ENCODE results near the gene DPP6. TPM values are rescaled to one million over a fixed set of nuclear protein-coding genes. Genes with fewer than 3 reads are reported as not detected.

Gene DPP6
- total RNA-seq, 1 experiment from 2014 or later, result not detected

DNA sequence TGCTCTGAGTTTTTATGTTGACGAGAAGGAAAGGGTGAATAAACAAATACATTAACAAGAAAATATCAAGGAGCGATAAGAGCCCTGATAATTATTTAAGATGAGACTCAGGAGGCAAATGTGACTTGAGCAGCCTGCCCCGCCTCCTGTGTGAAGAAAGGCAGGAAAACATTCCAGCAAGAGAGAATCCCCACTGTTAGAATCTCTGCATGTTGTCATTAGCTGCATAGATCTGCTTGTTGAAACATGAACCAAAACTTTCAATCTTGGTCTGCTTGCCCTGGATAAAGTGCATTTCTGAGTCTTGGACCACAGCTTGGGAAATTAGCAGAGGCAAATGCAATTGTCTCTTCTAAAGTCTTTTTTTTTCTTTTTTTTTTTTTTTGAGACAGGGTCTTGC lies 120.0 kb downstream of the DPP6 start:
- Histone ChIP-seq H3K4me3 (ENCODE audit: low read depth in 2 of 2, low read length in 2 of 2) (no peak overlapping the region), H3K4me1 (ENCODE audit: control insufficient read depth, insufficient read depth, low read length) (no peaks in the 10 kb centered on the region), H3K9me3 (ENCODE audit: control insufficient read depth, insufficient read depth, low read depth, low read length) (no peaks in the 10 kb centered on the region), H3K27me3 (ENCODE audit: control insufficient read depth, insufficient read depth, low read length) (no peaks in the 10 kb centered on the region), H3K27ac (ENCODE audit: low read length) (no peak overlapping the region), H3K36me3 (ENCODE audit: control insufficient read depth, insufficient read depth, low read length) (no peaks in the 10 kb centered on the region)
- TF ChIP-seq SIN3A (IDR thresholded peaks at IDR 0.05; ENCODE audit: borderline replicate concordance, insufficient read depth, low read depth, low read length), result no peak
- TF ChIP-seq, protein P1, sequence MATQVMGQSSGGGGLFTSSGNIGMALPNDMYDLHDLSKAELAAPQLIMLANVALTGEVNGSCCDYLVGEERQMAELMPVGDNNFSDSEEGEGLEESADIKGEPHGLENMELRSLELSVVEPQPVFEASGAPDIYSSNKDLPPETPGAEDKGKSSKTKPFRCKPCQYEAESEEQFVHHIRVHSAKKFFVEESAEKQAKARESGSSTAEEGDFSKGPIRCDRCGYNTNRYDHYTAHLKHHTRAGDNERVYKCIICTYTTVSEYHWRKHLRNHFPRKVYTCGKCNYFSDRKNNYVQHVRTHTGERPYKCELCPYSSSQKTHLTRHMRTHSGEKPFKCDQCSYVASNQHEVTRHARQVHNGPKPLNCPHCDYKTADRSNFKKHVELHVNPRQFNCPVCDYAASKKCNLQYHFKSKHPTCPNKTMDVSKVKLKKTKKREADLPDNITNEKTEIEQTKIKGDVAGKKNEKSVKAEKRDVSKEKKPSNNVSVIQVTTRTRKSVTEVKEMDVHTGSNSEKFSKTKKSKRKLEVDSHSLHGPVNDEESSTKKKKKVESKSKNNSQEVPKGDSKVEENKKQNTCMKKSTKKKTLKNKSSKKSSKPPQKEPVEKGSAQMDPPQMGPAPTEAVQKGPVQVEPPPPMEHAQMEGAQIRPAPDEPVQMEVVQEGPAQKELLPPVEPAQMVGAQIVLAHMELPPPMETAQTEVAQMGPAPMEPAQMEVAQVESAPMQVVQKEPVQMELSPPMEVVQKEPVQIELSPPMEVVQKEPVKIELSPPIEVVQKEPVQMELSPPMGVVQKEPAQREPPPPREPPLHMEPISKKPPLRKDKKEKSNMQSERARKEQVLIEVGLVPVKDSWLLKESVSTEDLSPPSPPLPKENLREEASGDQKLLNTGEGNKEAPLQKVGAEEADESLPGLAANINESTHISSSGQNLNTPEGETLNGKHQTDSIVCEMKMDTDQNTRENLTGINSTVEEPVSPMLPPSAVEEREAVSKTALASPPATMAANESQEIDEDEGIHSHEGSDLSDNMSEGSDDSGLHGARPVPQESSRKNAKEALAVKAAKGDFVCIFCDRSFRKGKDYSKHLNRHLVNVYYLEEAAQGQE (IDR thresholded peaks at IDR 0.05; ENCODE audit: insufficient read depth in 1 of 2, low read depth in 2 of 2, low read length in 1 of 2), result no peak
- TF ChIP-seq TCF7L2 (IDR thresholded peaks at IDR 0.05; ENCODE audit: low read depth, low read length), result no peak
- TF ChIP-seq POLR2AphosphoS5 (IDR thresholded peaks at IDR 0.05; ENCODE audit: low read depth, low read length), result no peak
- TF ChIP-seq, protein P2, sequence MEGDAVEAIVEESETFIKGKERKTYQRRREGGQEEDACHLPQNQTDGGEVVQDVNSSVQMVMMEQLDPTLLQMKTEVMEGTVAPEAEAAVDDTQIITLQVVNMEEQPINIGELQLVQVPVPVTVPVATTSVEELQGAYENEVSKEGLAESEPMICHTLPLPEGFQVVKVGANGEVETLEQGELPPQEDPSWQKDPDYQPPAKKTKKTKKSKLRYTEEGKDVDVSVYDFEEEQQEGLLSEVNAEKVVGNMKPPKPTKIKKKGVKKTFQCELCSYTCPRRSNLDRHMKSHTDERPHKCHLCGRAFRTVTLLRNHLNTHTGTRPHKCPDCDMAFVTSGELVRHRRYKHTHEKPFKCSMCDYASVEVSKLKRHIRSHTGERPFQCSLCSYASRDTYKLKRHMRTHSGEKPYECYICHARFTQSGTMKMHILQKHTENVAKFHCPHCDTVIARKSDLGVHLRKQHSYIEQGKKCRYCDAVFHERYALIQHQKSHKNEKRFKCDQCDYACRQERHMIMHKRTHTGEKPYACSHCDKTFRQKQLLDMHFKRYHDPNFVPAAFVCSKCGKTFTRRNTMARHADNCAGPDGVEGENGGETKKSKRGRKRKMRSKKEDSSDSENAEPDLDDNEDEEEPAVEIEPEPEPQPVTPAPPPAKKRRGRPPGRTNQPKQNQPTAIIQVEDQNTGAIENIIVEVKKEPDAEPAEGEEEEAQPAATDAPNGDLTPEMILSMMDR (IDR thresholded peaks at IDR 0.05), result no peak
- no TSS peak for BruUV-seq (replicated peaks)
- ChIA-PET POLR2A (no interaction called here), CTCF (no interaction called here)
- DNase-seq (ENCODE audit: low read depth, low spot score), result no peak
- intact Hi-C loops (cut with micrococcal nuclease; ENCODE audit: unreplicated experiment), result no loop called here
- in situ Hi-C loops (cut with HindIII; ENCODE audit: low pct_unique_long_range_greater_than_20kb, low sequenced_read_pairs), result no loop called here
- no peak for ATAC-seq

DNA sequence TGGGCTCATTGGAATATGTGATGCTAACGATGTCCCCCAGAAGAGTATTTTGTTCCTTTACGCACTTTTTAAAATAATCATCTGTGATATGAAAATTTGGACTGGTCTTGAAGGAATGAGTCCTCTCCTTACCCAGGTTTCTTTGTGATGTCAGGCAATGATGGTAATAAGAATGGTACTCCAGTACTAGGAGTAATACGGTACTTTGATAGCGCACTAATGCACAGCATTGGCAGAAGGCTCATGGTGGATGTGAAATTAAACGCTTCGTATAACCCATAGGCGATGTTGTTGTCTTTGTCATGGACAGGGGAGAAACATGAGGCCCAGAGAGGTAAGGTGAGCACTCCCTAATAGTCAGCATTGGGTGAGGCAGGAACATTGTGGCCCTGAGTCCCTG lies 125.4 kb downstream of the DPP6 start:
- POLR2A ChIA-PET, result no interaction called here
- intact Hi-C loops (cut with micrococcal nuclease; ENCODE audit: unreplicated experiment) (no loop called here), in situ Hi-C loops (cut with HindIII; ENCODE audit: low pct_unique_long_range_greater_than_20kb, low sequenced_read_pairs) (no loop called here)
- Histone ChIP-seq H3K27me3 (ENCODE audit: control insufficient read depth, insufficient read depth, low read length) (no peaks in the 10 kb centered on the region; the same call in 1 of the 2 replicates), H3K36me3 (ENCODE audit: control insufficient read depth, insufficient read depth, low read length) (no peaks in the 10 kb centered on the region), H3K9me3 (ENCODE audit: control insufficient read depth, insufficient read depth, low read depth, low read length) (no peaks in the 10 kb centered on the region), H3K4me3 (ENCODE audit: low read depth in 2 of 2, low read length in 2 of 2) (no peak overlapping the region), H3K4me1 (ENCODE audit: control insufficient read depth, insufficient read depth, low read length) (no peaks in the 10 kb centered on the region), H3K27ac (ENCODE audit: low read length) (no peak overlapping the region)
- ATAC-seq, result no peak
- no peak for DNase-seq (ENCODE audit: low read depth, low spot score)
- CTCF ChIA-PET, result no interaction called here
- no TSS peak for BruUV-seq (replicated peaks)
- TF ChIP-seq POLR2AphosphoS5 (IDR thresholded peaks at IDR 0.05; ENCODE audit: low read depth, low read length) (no peak), TCF7L2 (IDR thresholded peaks at IDR 0.05; ENCODE audit: low read depth, low read length) (no peak), SIN3A (IDR thresholded peaks at IDR 0.05; ENCODE audit: borderline replicate concordance, insufficient read depth, low read depth, low read length) (no peak)
- TF ChIP-seq, protein P1 (IDR thresholded peaks at IDR 0.05; ENCODE audit: insufficient read depth in 1 of 2, low read depth in 2 of 2, low read length in 1 of 2), result no peak
- TF ChIP-seq, protein P2 (IDR thresholded peaks at IDR 0.05), result no peak

Data from Panc1 (cell line).